ENCODE results near the gene SLC34A1. TPM values are rescaled to one million over a fixed set of nuclear protein-coding genes. Genes with fewer than 3 reads are reported as not detected.

The SLC34A1 gene
- total RNA-seq, 3 donors from 2014 or later, result not detected

DNA sequence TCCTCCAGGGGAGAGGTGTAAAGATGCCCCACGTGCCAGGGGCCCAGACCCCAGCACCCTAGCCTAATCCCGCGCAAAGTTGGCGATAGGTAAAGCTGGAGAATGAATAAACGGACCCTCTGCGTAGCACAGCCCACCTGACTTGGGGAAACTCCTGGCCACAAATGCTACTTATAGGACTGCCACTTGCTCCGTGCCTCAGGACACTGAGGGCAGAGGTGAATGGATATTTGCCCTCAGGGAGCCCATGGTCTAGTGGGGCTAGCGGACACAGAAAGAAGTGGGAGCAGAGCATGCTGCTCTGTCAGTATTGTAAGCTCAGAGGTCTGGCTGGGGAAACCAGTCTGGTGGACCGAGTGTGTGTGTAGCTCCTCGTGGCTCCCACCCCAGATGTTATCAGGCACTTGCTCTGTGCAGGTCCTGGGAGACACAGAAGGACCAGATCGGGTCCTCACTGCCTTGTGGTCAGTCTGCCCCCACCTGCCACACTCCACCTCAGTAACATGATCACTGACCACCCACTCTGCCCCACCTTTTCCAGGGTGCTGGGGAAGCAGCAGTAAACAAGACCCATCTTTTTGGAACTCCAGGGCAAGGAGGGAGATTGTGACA, 43.1 kb downstream of the SLC34A1 start:
- H3K36me3 ChIP-seq (ENCODE audit: low read depth), result peaks cover 7% of the 10 kb centered on the region
- H3K4me3 ChIP-seq, result peak overlapping the region; percentile 80
- H3K9me3 ChIP-seq, result no peaks in the 10 kb centered on the region
- intact Hi-C loops (cut with DNase I, micrococcal nuclease), result no loop called here
- DNase-seq (no peak), ATAC-seq (no peak)
- TF ChIP-seq, protein P1, sequence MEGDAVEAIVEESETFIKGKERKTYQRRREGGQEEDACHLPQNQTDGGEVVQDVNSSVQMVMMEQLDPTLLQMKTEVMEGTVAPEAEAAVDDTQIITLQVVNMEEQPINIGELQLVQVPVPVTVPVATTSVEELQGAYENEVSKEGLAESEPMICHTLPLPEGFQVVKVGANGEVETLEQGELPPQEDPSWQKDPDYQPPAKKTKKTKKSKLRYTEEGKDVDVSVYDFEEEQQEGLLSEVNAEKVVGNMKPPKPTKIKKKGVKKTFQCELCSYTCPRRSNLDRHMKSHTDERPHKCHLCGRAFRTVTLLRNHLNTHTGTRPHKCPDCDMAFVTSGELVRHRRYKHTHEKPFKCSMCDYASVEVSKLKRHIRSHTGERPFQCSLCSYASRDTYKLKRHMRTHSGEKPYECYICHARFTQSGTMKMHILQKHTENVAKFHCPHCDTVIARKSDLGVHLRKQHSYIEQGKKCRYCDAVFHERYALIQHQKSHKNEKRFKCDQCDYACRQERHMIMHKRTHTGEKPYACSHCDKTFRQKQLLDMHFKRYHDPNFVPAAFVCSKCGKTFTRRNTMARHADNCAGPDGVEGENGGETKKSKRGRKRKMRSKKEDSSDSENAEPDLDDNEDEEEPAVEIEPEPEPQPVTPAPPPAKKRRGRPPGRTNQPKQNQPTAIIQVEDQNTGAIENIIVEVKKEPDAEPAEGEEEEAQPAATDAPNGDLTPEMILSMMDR (IDR thresholded peaks at IDR 0.05), result no peak
- H3K4me1 ChIP-seq (ENCODE audit: low read depth), result peaks cover 24% of the 10 kb centered on the region

DNA sequence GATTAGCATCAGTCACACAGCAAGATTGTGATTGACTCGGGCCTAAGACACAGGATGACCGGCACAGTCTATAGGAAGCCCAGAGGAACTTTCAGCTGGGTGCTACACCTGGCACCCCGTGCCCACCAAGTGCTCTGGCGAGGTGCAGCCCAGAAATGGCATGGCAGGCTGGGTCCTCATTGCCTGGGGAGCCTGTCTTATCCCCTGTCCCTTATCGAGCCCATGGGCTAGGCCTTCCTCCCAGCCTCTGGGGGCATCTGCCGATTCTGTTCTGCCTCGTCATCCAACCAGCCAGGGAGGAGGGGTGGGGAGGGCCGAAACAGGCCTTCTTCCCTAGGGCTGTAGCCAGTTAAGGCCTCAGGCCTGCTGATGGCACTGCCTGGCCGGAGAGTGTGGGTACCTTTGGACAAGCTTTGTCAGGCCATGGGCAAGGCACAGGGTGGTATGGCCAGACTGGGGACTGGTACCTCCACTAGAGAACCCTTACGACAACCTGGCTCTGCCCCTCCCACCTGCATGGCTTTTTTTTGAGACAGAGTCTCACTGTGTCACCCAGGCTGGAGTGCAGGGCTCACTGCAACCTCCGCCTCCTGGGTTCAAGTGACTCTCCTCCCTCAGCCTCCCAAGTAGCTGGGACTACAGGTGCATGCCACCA, 43.8 kb downstream of the SLC34A1 start:
- Histone ChIP-seq H3K4me1 (ENCODE audit: low read depth) (peaks cover 32% of the 10 kb centered on the region), H3K9me3 (no peaks in the 10 kb centered on the region), H3K4me3 (no peak overlapping the region), H3K36me3 (ENCODE audit: low read depth) (peaks cover 7% of the 10 kb centered on the region)
- TF ChIP-seq, protein P1 (IDR thresholded peaks at IDR 0.05), result no peak
- intact Hi-C loops (cut with DNase I, micrococcal nuclease), result no loop called here
- ATAC-seq (no peak), DNase-seq (peak in 1 of 3 donors; percentile 64)

DNA sequence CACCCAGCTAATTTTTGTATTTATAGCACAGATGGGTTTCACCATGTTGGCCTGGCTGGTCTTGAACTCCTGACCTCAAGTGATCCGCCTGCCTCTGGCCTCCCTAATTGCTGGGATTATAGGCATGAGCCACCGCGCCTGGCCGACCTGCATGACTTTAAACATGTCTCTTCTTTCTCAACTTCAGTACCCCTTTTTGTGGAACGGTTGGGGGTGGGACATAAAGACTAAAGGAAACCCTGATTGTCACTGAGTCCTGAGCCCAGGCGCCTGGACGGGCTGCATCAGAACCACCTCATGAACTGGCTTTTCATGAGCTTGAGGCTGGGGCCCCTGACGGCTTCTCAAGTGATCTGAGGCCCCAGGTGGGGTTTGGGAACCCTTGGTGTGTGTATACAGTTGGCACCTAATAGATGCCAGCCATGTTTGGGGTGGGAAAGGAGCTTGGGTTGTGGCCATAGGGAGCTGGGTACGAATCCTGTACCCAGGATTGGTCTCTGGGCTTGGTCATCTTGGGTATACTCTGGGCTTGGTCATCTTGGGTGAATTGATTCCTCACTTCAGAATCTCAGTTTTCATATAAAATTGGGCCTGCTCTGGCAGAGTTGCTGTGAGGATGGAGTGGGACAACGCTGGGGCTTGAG, 44.5 kb downstream of the SLC34A1 start:
- H3K36me3 ChIP-seq (ENCODE audit: low read depth), result peaks cover 7% of the 10 kb centered on the region
- DNase-seq (no peak), ATAC-seq (no peak)
- intact Hi-C loops (cut with DNase I, micrococcal nuclease), result no loop called here
- TF ChIP-seq, protein P1 (IDR thresholded peaks at IDR 0.05), result no peak
- H3K4me1 ChIP-seq (ENCODE audit: low read depth), result peaks cover 33% of the 10 kb centered on the region
- H3K4me3 ChIP-seq, result no peak overlapping the region
- H3K9me3 ChIP-seq, result no peaks in the 10 kb centered on the region

DNA sequence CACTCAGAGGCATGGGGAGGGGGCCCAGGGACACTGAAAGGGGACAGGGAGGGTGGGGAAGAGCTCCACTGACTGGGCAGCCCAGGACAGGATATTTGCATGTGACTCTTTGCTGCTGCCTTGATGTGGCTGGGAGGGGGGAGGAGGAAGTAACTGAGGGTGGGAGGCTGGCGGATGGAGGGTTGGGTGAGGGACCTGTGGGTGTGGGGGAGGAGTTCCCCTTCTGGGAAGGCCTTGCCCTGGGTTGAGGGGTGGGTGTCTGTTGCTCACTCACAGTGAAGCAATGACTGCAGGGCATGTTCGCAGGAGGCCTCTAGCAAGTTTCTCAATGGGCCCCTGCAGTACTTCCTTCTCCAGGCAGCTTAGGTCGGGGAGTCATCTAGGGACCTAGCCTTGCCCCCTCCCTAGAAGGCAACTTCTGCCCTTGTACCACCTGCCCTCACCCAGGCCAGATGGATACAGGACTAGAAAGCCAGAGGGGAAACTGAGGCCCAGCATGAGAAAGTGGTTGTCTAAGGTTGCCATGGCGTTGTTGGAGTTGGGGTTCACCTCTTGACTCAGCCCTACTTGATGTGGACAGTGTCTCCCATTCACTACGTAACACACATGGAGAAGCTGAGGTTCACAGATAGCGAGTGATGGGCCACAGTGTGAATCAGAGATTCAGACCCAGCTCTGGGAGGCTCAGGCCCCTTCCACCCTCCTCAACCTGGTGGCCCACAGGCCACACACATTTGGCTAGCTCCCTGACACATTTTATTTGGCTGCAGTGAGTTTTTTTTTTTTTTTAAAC, 45.2 kb downstream of the SLC34A1 start:
- H3K4me1 ChIP-seq (ENCODE audit: low read depth), result peaks cover 33% of the 10 kb centered on the region

More for the DNA sequence above, 45.2 kb downstream of the SLC34A1 start:
- intact Hi-C loops (cut with DNase I, micrococcal nuclease), result no loop called here
- peak; percentile 64 to 91 (median 69) for DNase-seq
- Histone ChIP-seq H3K4me3 (no peak overlapping the region), H3K36me3 (ENCODE audit: low read depth) (peaks cover 7% of the 10 kb centered on the region), H3K9me3 (no peaks in the 10 kb centered on the region)
- ATAC-seq, result peak; percentile 4
- TF ChIP-seq, protein P1 (IDR thresholded peaks at IDR 0.05), result no peak

Measured in mucosa of descending colon (tissue), 3 donors.